SK-N-SH (cell line): ENCODE measurements around the gene ADGB. TPM values are rescaled to one million over a fixed set of nuclear protein-coding genes. Genes with fewer than 3 reads are reported as not detected.

Source experiments
- CTCF ChIA-PET: fragments of 300-600, 350-600 bp; formaldehyde crosslinking; extraction: SDS; loops from one replicate; lab custom pipeline; 2021; lab: Yijun Ruan, JAX
- POLR2A ChIA-PET: fragments of 350-600 bp; sonication (Branson Sonifier 250); formaldehyde crosslinking; extraction: SDS; loops from one replicate; lab custom pipeline; 2020; ENCODE audit warnings: antibody characterized with exemption, inconsistent platforms; lab: Yijun Ruan, JAX
- DNase-seq: peaks from one replicate; pipeline ENCODE4 v3.0.0; 2012
- H2AFZ ChIP-seq: fragments of 200-600 bp; sonication (generic); 2 replicates; pipeline ENCODE4 v1.8.1; 2016; ENCODE audit warnings: antibody characterized with exemption, mild to moderate bottlenecking, low read depth
- H3F3A ChIP-seq: fragments of 200-600 bp; sonication (generic); replicated peaks from 2 replicates; pipeline ENCODE3; 2016; ENCODE audit warnings: antibody characterized with exemption, mild to moderate bottlenecking; ENCODE audit not compliant: insufficient read depth
- H3K27ac ChIP-seq, 2 experiments: fragments of 200-500 bp in 1 of 2; fragments of 200-600 bp in 1 of 2; sonication (Bioruptor generic) in 1 of 2; sonication (generic), shearing (Covaris generic) in 1 of 2; 2 replicates each; pipeline versions ENCODE4 v1.5.1 to v1.6.1; 2014 to 2016; ENCODE audit warnings: low read depth in 2 of 2, inconsistent platforms in 1 of 2, low read length in 1 of 2, mild to moderate bottlenecking in 1 of 2, mixed read lengths in 1 of 2
- H3K27me3 ChIP-seq: fragments of 200-600 bp; sonication (generic), shearing (Covaris generic); 2 replicates; pipeline ENCODE4 v1.6.1; 2016; ENCODE audit warnings: mixed run types; ENCODE audit not compliant: insufficient read depth
- H3K36me3 ChIP-seq, 2 experiments: fragments of 200-500 bp in 1 of 2; fragments of 200-600 bp in 1 of 2; sonication (Bioruptor generic) in 1 of 2; sonication (generic) in 1 of 2; replicated peaks in 1 of 2; 2 replicates each; pipeline versions ENCODE3 to v1.5.1; 2014 to 2016; ENCODE audit warnings: low read length in 1 of 2, mild to moderate bottlenecking in 1 of 2; ENCODE audit not compliant: insufficient read depth in 2 of 2, control insufficient read depth in 1 of 2
- H3K4me1 ChIP-seq, 2 experiments: fragments of 200-500 bp in 1 of 2; fragments of 200-600 bp in 1 of 2; sonication (Bioruptor generic) in 1 of 2; sonication (generic), shearing (Covaris generic) in 1 of 2; 2 replicates each; pipeline versions ENCODE4 v1.5.1 to v1.6.1; 2014 to 2016; ENCODE audit warnings: low read depth in 1 of 2, low read length in 1 of 2, mixed run types in 1 of 2; ENCODE audit not compliant: insufficient read depth in 2 of 2, control insufficient read depth in 1 of 2
- H3K4me2 ChIP-seq: fragments of 200-600 bp; sonication (generic), shearing (Covaris generic); 2 replicates; pipeline ENCODE4 v1.6.1; 2017; ENCODE audit warnings: mixed run types
- H3K4me3 ChIP-seq, 2 experiments: fragments of 200-500 bp in 1 of 2; fragments of 200-600 bp in 1 of 2; sonication (Bioruptor generic) in 1 of 2; sonication (generic), shearing (Covaris generic) in 1 of 2; 2 replicates each; pipeline versions ENCODE4 v1.5.1 to v1.8.1; 2014 to 2016; ENCODE audit warnings: low read depth in 2 of 2, inconsistent platforms in 1 of 2, low read length in 1 of 2, mild to moderate bottlenecking in 1 of 2, mixed read lengths in 1 of 2, moderate library complexity in 1 of 2
- H3K79me2 ChIP-seq: fragments of 200-600 bp; sonication (generic); 2 replicates; pipeline ENCODE4 v1.8.1; 2017; ENCODE audit warnings: mild to moderate bottlenecking; ENCODE audit not compliant: insufficient read depth
- H3K9ac ChIP-seq: fragments of 200-600 bp; sonication (generic); 2 replicates; pipeline ENCODE4 v1.6.1; 2017; ENCODE audit warnings: mixed run types
- H3K9me2 ChIP-seq: fragments of 200-600 bp; sonication (generic); 2 replicates; pipeline ENCODE4 v1.6.1; 2017; ENCODE audit warnings: mixed run types
- H3K9me3 ChIP-seq: fragments of 200-600 bp; sonication (generic); 2 replicates; pipeline ENCODE4 v1.6.1; 2017; ENCODE audit warnings: mixed run types, mild to moderate bottlenecking, moderate library complexity
- H4K20me1 ChIP-seq: fragments of 200-600 bp; sonication (generic); 2 replicates; pipeline ENCODE4 v1.6.1; 2017; ENCODE audit warnings: mild to moderate bottlenecking, mixed run types; ENCODE audit not compliant: insufficient read depth
- CHD2 ChIP-seq: fragments of 150-350 bp; IDR thresholded peaks from 2 replicates; pipeline ENCODE4 v1.6.1; 2018; ENCODE audit warnings: low read length; ENCODE audit not compliant: partially characterized antibody
- EZH2phosphoT487 ChIP-seq: fragments of 200-600 bp; sonication (generic); IDR thresholded peaks from 2 replicates; pipeline ENCODE4 v1.6.1; 2017; ENCODE audit warnings: low read depth, mixed run types, mild to moderate bottlenecking, antibody characterized with exemption, moderate library complexity, borderline replicate concordance
- FOXM1 ChIP-seq: IDR thresholded peaks from 2 replicates; pipeline ENCODE4 v1.4.0; 2012; ENCODE audit warnings: low read depth, mild to moderate bottlenecking
- JUND ChIP-seq: IDR thresholded peaks from 2 replicates; pipeline ENCODE4 v1.4.0; 2012
- MAX ChIP-seq: IDR thresholded peaks from 2 replicates; pipeline ENCODE4 v1.4.0; 2012; ENCODE audit warnings: low read depth
- MXI1 ChIP-seq: IDR thresholded peaks from 2 replicates; pipeline ENCODE4 v1.6.1; 2012; ENCODE audit warnings: mild to moderate bottlenecking, low read depth, low read length, improper control_type of control experiment
- NFIC ChIP-seq: IDR thresholded peaks from 2 replicates; pipeline ENCODE4 v1.4.0; 2012; ENCODE audit warnings: borderline replicate concordance
- NRF1 ChIP-seq: IDR thresholded peaks from 2 replicates; pipeline ENCODE4 v1.6.1; 2012; ENCODE audit warnings: low read depth, mild to moderate bottlenecking, low read length
- RCOR1 ChIP-seq: fragments of 150-350 bp; IDR thresholded peaks from 2 replicates; pipeline ENCODE4 v1.6.1; 2017; ENCODE audit warnings: antibody characterized with exemption, low read length
- REST ChIP-seq: IDR thresholded peaks from 2 replicates; pipeline ENCODE4 v1.6.1; 2012; ENCODE audit warnings: mild to moderate bottlenecking, low read depth, low read length, moderate library complexity
- SIN3A ChIP-seq: IDR thresholded peaks from 2 replicates; pipeline ENCODE4 v1.6.1; 2012; ENCODE audit warnings: low read depth, mild to moderate bottlenecking, low read length, moderate library complexity, borderline replicate concordance
- SMC3 ChIP-seq: IDR thresholded peaks from 2 replicates; pipeline ENCODE4 v1.6.1; 2012; ENCODE audit warnings: low read depth, low read length, improper control_type of control experiment
- TAF1 ChIP-seq: IDR thresholded peaks from 2 replicates; pipeline ENCODE4 v1.6.1; 2012; ENCODE audit warnings: low read depth, mild to moderate bottlenecking, low read length, moderate library complexity, borderline replicate concordance
- TCF12 ChIP-seq: IDR thresholded peaks from 2 replicates; pipeline ENCODE4 v1.4.0; 2012
- WGBS: methylation state at CpG from one replicate; pipeline ENCODE4 v1.1.6; 2017; ENCODE audit warnings: low lambda C conversion rate; 5-methylcytosine and 5-hydroxymethylcytosine counted together
- polyA plus RNA-seq, 3 experiments: library from polyadenylated mRNA; depleted of rRNA; stranded (reverse); fragments of >200 nt; gene quantifications; 2 replicates each; pipeline ENCODE4 v1.2.3, GENCODE V29; 2012

ADGB gene
- polyA plus RNA-seq, 1 of the 3 experiments (the other 2 are of a cell fraction): not detected

- H3K27ac ChIP-seq: no peak overlapping the region
- H3K9me2 ChIP-seq: 0 out of 2 replicates have a peak, but pooled peaks cover 2% of the 10 kb centered on the region
- POLR2A ChIA-PET: no interaction called here
- H4K20me1 ChIP-seq: no peaks in the 10 kb centered on the region
- no peak overlapping the region for H3K4me2 ChIP-seq
- CTCF ChIA-PET: no interaction called here
- TF ChIP-seq TAF1 (no peak), REST (no peak), EZH2phosphoT487 (no peak), SIN3A (no peak), RCOR1 (no peak)
- no peak for DNase-seq
- H3K27me3 ChIP-seq: no peaks in the 10 kb centered on the region
- H3K4me1 ChIP-seq: no peaks in the 10 kb centered on the region
- no peak overlapping the region for H3K9ac ChIP-seq
- no peaks in the 10 kb centered on the region for H3K9me3 ChIP-seq
- no peaks in the 10 kb centered on the region for H3K79me2 ChIP-seq
- no peak overlapping the region for H3K4me3 ChIP-seq
- no peaks in the 10 kb centered on the region for H3K36me3 ChIP-seq
- no peaks in the 10 kb centered on the region for H3F3A ChIP-seq
- H2AFZ ChIP-seq: no peak overlapping the region
Measured at GRCh38 chr6:146578054-146578453, 20.7 kb upstream of the ADGB start.

- Histone ChIP-seq H2AFZ (no peak overlapping the region), H3K27me3 (no peaks in the 10 kb centered on the region), H3K36me3 (no peaks in the 10 kb centered on the region), H3K4me2 (no peak overlapping the region), H3K27ac (no peak overlapping the region), H4K20me1 (no peaks in the 10 kb centered on the region), H3F3A (no peaks in the 10 kb centered on the region), H3K9me2 (no peaks in the 10 kb centered on the region), H3K79me2 (no peaks in the 10 kb centered on the region), H3K4me1 (no peaks in the 10 kb centered on the region), H3K9me3 (no peaks in the 10 kb centered on the region), H3K4me3 (no peak overlapping the region), H3K9ac (no peak overlapping the region)
- no peak for TF ChIP-seq NFIC
- no peak for TF ChIP-seq MAX
- TF ChIP-seq TAF1: no peak
- no peak for TF ChIP-seq NRF1
- TF ChIP-seq MXI1: no peak
- TF ChIP-seq JUND: no peak
- TF ChIP-seq FOXM1: no peak
- no peak for TF ChIP-seq TCF12
- TF ChIP-seq CHD2: no peak
- no peak for TF ChIP-seq SMC3
- no peak for TF ChIP-seq EZH2phosphoT487
- no peak for DNase-seq
- ChIA-PET CTCF (interaction anchor here (1.2 kb wide), 1 partner anchor 25 kb away, joined by 4 read pairs; no protein-coding TSS in a partner anchor), POLR2A (no interaction called here)
- WGBS: 39% methylated on average over 1 of the region's 1 CpG
Measured at GRCh38 chr6:146581968-146582367, 16.8 kb upstream of the ADGB start.
